Fibroblast of pulmonary artery (primary cell): ENCODE data around the gene FBXL17.
A peak's percentile ranks its signal among the peaks of the same experiment; 100 is the strongest.

Experiments
- DNase-seq: peaks from one replicate; pipeline ENCODE4 v3.0.0-alpha.2; 2010; ENCODE audit warnings: low read depth
- H3K4me3 ChIP-seq: replicated peaks from 2 replicates; pipeline ENCODE4 v1.5.1; 2011; ENCODE audit warnings: low read depth, mild to moderate bottlenecking, control low read depth, low read length, moderate library complexity
- TF ChIP-seq, protein P1 (sequence below): IDR thresholded peaks from 2 replicates; pipeline ENCODE4 v1.5.1; 2011; ENCODE audit warnings: mild to moderate bottlenecking, control low read depth, low read length, inconsistent platforms; ENCODE audit errors: missing control alignments

Gene FBXL17

DNA sequence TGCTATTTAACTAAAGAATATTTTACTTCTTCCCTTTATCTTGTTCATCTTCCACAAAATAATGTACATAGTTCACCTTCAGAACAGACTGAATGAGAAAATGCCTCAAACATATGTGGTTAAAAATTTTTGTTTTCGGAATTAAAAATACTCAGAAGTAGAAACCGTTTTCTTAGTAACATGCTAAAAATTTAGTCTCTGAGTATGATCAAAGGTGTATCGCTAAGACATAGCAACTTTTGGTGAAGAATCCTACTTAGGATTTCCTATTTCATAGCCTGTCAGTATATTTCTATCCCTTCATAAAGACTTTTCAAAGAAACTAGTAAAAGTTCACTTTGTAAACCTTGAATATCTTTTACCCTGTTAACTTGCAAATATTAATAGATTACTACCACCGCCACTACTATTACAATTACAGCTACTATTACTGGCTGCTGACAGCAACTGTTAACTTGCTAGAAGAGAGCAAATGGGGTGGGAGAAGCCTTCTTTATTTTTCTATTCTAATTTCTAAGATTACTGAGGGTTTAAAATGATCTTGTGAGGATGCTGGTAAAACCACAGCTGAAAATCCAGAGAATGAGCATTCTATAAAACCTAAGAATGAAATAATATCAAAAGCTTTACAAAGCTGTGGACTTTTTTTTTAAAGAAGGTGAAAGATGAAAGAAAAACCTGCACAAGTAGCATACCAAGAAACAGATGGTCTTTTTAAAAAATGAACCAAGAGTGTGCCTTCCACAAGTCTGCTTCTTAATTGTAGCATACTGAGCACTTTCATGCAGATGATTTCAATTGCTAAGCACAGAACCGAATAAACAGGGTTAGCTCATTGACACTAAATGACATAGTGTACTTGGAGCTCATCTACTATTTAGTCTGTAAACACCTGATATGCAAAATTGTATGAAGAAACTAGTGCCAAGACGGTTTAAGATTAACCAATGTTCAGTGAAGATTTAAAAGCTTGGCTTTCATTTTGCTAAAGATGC, 464.9 kb downstream of the FBXL17 start:
- DNase-seq = no peak
- H3K4me3 ChIP-seq = no peak overlapping the region
- TF ChIP-seq, protein P1, sequence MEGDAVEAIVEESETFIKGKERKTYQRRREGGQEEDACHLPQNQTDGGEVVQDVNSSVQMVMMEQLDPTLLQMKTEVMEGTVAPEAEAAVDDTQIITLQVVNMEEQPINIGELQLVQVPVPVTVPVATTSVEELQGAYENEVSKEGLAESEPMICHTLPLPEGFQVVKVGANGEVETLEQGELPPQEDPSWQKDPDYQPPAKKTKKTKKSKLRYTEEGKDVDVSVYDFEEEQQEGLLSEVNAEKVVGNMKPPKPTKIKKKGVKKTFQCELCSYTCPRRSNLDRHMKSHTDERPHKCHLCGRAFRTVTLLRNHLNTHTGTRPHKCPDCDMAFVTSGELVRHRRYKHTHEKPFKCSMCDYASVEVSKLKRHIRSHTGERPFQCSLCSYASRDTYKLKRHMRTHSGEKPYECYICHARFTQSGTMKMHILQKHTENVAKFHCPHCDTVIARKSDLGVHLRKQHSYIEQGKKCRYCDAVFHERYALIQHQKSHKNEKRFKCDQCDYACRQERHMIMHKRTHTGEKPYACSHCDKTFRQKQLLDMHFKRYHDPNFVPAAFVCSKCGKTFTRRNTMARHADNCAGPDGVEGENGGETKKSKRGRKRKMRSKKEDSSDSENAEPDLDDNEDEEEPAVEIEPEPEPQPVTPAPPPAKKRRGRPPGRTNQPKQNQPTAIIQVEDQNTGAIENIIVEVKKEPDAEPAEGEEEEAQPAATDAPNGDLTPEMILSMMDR = no peak

DNA sequence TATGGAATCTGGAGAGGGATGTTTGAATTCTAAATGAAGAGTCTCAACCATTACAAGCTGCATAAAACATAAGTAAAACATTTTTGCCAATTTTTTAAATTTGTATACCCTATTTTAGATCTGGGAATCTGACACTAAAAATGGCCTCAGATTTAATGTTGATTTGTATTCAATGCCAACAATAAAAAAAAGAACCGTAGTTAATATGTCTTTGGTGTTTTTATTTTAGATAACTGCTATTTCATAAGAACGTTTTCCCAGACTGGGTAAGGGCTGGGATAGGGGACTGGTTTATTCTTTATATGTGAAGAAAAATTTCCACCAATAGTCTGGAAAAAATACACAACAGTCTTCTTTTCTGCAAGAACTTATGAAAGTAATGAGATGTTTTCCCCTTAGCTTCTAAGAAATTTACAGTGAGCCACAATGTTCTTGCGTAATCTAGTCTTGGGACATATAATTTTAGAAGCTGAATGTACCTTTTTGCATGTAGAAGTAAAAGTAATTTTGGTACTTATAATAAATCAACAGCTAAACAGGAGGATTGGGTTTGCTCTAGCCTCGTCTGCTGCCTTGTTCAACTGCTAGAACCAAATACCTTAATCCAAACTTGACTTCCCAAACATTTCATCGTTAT, 466.6 kb downstream of the FBXL17 start:
- no peak overlapping the region for H3K4me3 ChIP-seq
- peak; percentile 19 for DNase-seq

DNA sequence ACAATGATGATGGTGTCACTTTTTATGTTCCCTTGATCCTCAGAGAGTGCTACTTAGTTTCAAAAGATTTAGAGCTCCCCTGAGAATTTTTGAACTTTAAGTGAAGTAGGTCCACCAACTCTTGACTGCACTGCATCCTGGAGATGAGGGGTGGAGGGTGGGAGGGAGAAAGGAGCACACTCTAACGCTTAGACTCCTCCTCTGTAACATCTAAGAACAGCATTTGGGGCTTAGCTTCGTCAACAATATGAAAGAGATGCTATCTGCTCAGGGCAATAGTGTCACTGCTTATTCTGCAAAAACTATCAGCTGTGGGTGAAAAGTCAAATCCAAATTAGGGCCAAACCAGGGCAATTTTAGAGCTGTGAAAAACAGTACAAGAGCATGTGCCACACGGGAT, 468.4 kb downstream of the FBXL17 start:
- TF ChIP-seq, protein P1 = no peak
- no peak overlapping the region for H3K4me3 ChIP-seq
- no peak for DNase-seq

More for the DNA sequence above, 466.6 kb downstream of the FBXL17 start:
- TF ChIP-seq, protein P1 = no peak

DNA sequence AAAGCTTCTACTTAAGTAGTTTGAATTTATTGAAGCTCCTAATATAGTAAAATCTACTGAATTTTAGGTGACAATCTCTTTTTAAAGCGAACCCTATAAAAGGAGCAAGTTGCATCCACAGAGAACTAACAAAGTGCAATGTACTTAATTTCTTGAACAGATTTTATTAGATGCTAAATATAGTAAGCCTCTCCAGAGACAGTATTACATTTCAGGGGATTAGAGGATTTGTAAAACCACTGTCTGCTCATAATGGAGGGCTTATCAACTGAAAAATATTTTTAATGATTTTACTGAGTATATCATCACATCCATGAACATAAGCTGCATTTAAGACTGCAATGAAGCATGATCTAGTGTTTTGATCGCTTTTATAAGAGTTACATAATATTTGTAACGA, 481.2 kb downstream of the FBXL17 start:
- TF ChIP-seq, protein P1 = no peak
- DNase-seq = no peak
- H3K4me3 ChIP-seq = no peak overlapping the region

DNA sequence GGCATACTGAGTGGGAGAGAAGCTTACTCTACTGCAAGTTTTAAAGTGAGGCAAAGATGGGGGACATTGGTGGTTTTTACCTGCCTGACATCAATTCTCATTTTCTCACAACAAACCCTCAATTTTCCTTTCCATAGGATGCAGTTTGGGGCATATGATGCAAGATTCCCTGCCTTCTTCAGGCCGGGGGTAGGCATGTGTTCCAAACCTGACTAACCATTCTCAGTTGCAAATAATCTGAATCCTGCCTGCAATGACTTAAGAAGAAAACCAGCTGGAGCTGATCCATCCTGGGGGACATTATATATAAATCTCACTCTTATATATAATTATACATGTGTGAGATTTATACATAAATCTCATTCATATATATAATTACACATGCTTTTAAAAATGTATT, 487.5 kb downstream of the FBXL17 start:
- no peak overlapping the region for H3K4me3 ChIP-seq
- TF ChIP-seq, protein P1 = no peak
- peak; percentile 16 for DNase-seq

DNA sequence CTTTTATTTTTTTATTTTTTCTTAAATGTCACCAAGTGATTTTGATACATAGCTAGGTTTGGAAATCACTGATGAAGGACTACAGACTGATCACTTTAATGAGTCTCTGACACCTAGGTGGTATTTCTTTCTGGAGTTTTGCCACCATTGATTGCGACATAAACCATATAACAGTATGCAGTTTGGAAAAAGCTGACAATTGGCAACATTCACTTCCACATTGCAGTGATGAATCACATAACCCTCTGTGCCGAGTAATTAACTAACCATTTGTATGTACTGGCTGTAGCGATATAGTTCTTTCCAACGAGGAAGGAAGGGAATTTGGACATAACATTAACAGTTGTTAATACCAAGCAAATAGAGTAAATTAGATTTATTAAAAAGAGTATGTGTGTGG, 488.3 kb downstream of the FBXL17 start:
- no peak overlapping the region for H3K4me3 ChIP-seq
- TF ChIP-seq, protein P1 = no peak
- peak; percentile 63 for DNase-seq
